ENCODE results near the gene ST6GALNAC4.

Gene ST6GALNAC4

GRCh38 chr9:127928676-127929624 lies 12.1 kb upstream of the ST6GALNAC4 start:
- no peak for DNase-seq

DNA sequence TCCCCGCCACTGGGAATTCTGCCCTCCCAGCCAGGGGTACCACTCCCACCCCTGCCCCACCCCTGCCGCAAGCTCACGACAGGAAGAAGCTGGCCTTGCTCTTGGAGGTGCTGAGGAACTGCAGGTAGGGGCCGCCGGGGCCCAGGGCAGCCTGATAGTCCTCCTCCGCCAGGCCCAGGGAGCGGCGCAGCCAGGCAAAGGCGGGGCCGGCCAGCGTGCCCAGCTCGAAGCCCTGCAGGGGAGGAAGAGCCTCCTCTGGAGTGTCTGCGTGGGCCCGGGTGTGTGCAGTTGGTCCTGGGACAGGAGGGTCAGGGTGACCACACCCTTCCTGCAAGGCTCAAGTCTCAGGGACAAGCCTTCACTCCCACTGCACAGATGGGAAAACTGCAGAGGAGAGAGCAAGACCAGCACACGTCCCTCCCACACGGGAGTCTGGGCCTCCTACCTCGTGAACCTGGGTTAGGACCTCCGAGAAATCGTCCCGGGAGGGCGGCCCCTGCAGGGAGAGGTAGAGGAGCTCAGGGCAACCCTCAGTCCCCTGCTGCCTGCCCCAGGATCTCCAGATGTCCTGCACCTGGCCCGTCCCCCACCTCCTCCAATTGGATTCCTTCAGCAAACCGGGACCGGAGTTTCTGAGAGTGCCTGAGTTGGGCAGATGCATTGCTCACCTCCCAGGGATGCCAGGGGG lies 11.3 kb upstream of the ST6GALNAC4 start:
- DNase-seq = no peak

DNA sequence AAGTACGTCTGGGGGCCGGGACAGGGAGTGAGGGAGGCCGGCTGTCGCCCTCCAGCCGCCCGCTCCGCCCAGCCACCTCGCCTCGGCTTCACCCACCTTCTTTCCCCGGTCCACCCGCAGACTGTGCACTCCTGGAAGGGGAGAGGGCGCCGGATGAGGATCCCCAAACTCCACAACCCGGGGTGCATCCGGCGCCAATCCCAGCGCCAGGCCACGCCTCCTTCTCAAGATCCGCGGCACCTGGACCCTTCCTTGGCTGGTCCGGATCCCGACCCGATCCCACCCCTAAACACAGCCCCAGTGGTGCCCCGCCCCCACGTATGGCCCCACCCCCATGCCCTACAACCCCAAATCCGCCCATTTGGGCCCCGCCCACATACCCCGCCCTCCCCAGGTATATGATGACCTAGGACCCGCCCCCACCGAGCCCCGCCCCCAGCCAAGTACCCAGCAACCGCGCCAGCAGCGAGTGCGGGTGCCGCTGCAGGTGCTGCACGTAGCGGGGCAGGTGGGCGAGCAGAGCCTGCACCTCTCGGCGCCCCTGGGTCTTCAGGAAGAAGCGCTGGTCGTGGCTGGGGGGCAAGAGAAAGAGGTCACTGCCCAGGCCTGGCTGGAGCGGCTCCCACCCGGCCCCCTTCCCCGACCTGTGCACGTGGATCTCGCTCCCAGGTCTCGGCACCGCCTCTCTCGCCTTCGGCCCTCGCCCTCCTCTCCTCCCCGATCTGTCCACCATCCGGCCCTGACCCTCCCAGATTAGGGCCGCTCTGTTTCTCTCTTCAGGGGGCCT lies 10.6 kb upstream of the ST6GALNAC4 start:
- no peak for DNase-seq

- no peak for DNase-seq
Measured at GRCh38 chr9:127926906-127927200, 10.0 kb upstream of the ST6GALNAC4 start.

GRCh38 chr9:127925959-127926905 lies 9.4 kb upstream of the ST6GALNAC4 start:
- no peak for DNase-seq

- DNase-seq = no peak
Measured at GRCh38 chr9:127924736-127925444, 8.0 kb upstream of the ST6GALNAC4 start.

DNA sequence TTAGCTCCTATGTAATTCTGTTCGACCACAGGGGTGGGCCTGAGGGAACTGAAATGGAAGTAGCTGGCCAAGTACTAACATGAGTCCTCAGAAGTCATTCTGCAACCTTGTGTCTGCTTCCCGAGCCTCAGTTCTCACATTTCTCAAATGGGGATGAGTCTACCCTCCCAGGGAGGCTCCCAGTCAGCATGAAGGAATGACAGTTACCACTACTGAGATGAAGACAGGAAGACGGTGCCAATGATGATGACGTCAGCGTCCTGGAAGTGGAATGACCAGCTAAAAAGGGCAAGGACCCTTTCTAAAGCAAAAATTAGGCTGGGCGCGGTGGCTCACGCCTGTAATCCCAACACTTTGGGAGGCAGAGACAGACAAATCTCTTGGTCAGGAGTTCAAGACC lies 6.9 kb upstream of the ST6GALNAC4 start:
- no peak for DNase-seq

- no peak for DNase-seq
Measured at GRCh38 chr9:127923046-127923445, 6.2 kb upstream of the ST6GALNAC4 start.

- no peak for DNase-seq
Measured at GRCh38 chr9:127921557-127922120, 4.8 kb upstream of the ST6GALNAC4 start.

DNA sequence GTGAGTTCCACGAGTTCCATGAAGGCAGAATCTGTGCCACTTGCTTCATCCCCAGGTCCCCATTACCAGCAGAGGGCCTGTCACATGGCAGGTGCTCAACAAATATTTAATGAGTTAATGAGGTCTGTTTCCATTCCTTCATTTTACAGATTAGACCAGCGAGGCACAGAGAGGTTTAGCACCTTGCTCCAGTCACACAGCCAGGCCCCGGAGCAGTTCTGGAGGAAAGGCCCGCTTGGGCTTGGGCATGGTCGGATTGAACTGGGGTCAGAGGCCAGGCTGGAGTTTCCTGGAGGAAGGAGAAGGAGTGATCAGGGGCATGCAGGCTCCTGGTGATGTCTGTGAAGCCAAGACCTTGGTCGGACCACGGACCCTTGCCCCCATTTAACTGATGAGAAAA lies 4.0 kb upstream of the ST6GALNAC4 start:
- DNase-seq = no peak

DNA sequence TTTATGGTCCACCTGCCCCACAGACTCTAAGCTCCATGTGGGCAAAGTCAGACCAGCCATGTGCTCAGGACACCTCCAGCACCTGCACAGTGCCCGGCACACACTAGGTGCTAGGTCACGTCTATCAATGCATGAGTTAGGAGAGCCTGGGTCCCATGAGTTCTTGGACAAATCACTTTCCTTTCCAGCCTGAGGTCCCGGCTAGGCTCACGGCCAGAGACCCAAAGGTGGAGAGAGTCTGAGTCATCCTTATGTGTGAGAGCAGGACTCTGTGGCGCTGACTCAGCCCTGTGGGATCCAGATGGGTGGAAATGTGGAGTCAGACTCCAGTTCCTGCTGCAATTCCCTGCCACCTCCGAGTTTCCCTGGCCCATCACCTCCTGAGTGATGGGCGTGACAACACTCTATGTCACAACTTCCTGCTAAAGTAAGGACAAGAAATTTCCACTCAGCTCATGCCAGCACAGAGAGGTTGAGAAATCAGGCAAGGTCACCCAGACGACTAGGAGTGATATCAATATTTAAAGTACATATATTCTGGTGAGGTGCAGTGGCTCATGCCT lies 2.5 kb upstream of the ST6GALNAC4 start:
- no peak for DNase-seq

GRCh38 chr9:127918183-127919107 lies 1.6 kb upstream of the ST6GALNAC4 start:
- no peak for DNase-seq

DNA sequence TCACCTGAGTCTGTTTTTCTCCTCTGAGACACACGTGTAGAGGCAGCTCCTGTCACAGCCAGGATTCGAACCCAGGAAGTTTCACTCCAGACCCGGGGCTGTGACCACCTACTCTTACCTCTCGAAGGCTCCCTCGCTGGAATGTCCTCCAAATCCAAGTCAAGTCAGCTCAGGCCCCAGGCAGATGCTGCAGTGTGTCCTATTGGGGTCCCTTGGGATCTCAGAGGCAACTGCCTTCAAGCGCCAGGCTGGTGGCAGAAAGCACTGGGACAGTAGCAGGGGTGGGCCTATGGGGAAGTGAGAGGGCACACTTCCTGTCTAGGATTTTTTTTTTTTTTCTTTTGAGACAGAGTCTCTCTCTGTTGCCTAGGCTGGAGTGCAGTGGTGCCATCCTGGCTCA lies 762 bp upstream of the ST6GALNAC4 start:
- DNase-seq = no peak

GRCh38 chr9:127915801-127916719 lies 781 bp downstream of the ST6GALNAC4 start:
- DNase-seq = no peak

GRCh38 chr9:127915325-127915752 lies 1.5 kb downstream of the ST6GALNAC4 start:
- DNase-seq = no peak

- DNase-seq = no peak
Measured at GRCh38 chr9:127913682-127914081, 3.2 kb downstream of the ST6GALNAC4 start.

- DNase-seq = no peak
Measured at GRCh38 chr9:127912882-127913281, 4.0 kb downstream of the ST6GALNAC4 start.

GRCh38 chr9:127912296-127912695 lies 4.5 kb downstream of the ST6GALNAC4 start:
- no peak for DNase-seq
